HEK293 (cell line): Measurements from ENCODE around the gene PAM.

Experiments used
- CTCF ChIA-PET: fragments of 350-600 bp; formaldehyde crosslinking; extraction: SDS; loops from one replicate; lab custom pipeline; 2021; ENCODE audit warnings: antibody characterized with exemption; lab: Yijun Ruan, JAX
- POLR2A ChIA-PET: fragments of 300-600 bp; formaldehyde crosslinking; extraction: SDS; loops from one replicate; lab custom pipeline; 2020; ENCODE audit warnings: antibody characterized with exemption, inconsistent platforms; lab: Yijun Ruan, JAX
- H3K27ac ChIP-seq: fragments of 200-500 bp; sonication (Bioruptor generic); 2 replicates; pipeline ENCODE4 v1.5.1; 2014; ENCODE audit warnings: low read depth, low read length, control low read depth, inconsistent platforms; ENCODE audit errors: extremely low read depth
- H3K36me3 ChIP-seq, 2 experiments: fragments of 200-500 bp in 1 of 2; sonication (Bioruptor generic) in 1 of 2; 1 replicate in 1 of 2; 2 replicates in 1 of 2; pipeline ENCODE4 v1.5.1; 2014 to 2017; ENCODE audit warnings: inconsistent platforms in 2 of 2, low read length in 2 of 2; ENCODE audit not compliant: control insufficient read depth in 2 of 2, insufficient read depth in 1 of 2
- H3K4me1 ChIP-seq: fragments of 200-500 bp; sonication (Bioruptor generic); 2 replicates; pipeline ENCODE4 v1.5.1; 2014; ENCODE audit warnings: mild to moderate bottlenecking, low read length, inconsistent platforms; ENCODE audit not compliant: control insufficient read depth, insufficient read depth
- H3K4me3 ChIP-seq: 2 replicates; pipeline ENCODE4 v1.5.1; 2011; ENCODE audit warnings: low read depth, mild to moderate bottlenecking, control low read depth, low read length, moderate library complexity
- H3K9me3 ChIP-seq: fragments of 200-500 bp; sonication (Bioruptor generic); 2 replicates; pipeline ENCODE4 v1.5.1; 2014; ENCODE audit warnings: low read depth, low read length, inconsistent platforms; ENCODE audit not compliant: control insufficient read depth, insufficient read depth
- PRDM4 ChIP-seq: fragments of 450-650 bp; formaldehyde crosslinking; IDR thresholded peaks from 2 replicates; pipeline ENCODE4 v1.5.1; 2017; ENCODE audit warnings: missing biosample characterization, missing genetic modification characterization
- RBAK ChIP-seq: fragments of 450-650 bp; formaldehyde crosslinking; IDR thresholded peaks from 2 replicates; pipeline ENCODE4 v1.5.1; 2016; ENCODE audit warnings: missing biosample characterization, missing genetic modification characterization
- SCRT1 ChIP-seq: fragments of 450-650 bp; formaldehyde crosslinking; IDR thresholded peaks from 2 replicates; pipeline ENCODE4 v1.5.1; 2016; ENCODE audit warnings: missing biosample characterization, missing genetic modification characterization, borderline replicate concordance
- SETDB1 ChIP-seq: IDR thresholded peaks from one replicate; pipeline ENCODE4 v1.6.1; 2017; ENCODE audit warnings: mild to moderate bottlenecking, low read length, moderate library complexity, mixed read lengths; ENCODE audit not compliant: insufficient read length
- TRIM28 ChIP-seq: IDR thresholded peaks from 2 replicates; pipeline ENCODE4 v1.6.1; 2011; ENCODE audit warnings: low read length, control low read depth, borderline replicate concordance
- ZBTB20 ChIP-seq: fragments of 450-650 bp; formaldehyde crosslinking; IDR thresholded peaks from 2 replicates; pipeline ENCODE4 v1.5.1; 2016; ENCODE audit warnings: missing biosample characterization, missing genetic modification characterization
- ZFP69B ChIP-seq: fragments of 450-650 bp; formaldehyde crosslinking; IDR thresholded peaks from 2 replicates; pipeline ENCODE4 v1.5.1; 2016; ENCODE audit warnings: missing biosample characterization, missing genetic modification characterization
- ZNF146 ChIP-seq: fragments of 450-650 bp; formaldehyde crosslinking; IDR thresholded peaks from 2 replicates; pipeline ENCODE4 v1.5.1; 2016; ENCODE audit warnings: missing biosample characterization, missing genetic modification characterization
- ZNF175 ChIP-seq: fragments of 450-650 bp; formaldehyde crosslinking; IDR thresholded peaks from 2 replicates; pipeline ENCODE4 v1.5.1; 2016; ENCODE audit warnings: missing biosample characterization, missing genetic modification characterization
- ZNF184 ChIP-seq: fragments of 450-650 bp; IDR thresholded peaks from 2 replicates; pipeline ENCODE4 v1.5.1; 2018; ENCODE audit warnings: missing biosample characterization, mild to moderate bottlenecking, missing genetic modification characterization
- ZNF2 ChIP-seq: fragments of 450-650 bp; formaldehyde crosslinking; IDR thresholded peaks from 2 replicates; pipeline ENCODE4 v1.5.1; 2016; ENCODE audit warnings: missing biosample characterization, missing genetic modification characterization
- ZNF221 ChIP-seq: fragments of 450-650 bp; formaldehyde crosslinking; IDR thresholded peaks from 2 replicates; pipeline ENCODE4 v1.5.1; 2017; ENCODE audit warnings: missing biosample characterization, missing genetic modification characterization, borderline replicate concordance
- ZNF530 ChIP-seq: fragments of 450-650 bp; formaldehyde crosslinking; IDR thresholded peaks from 2 replicates; pipeline ENCODE4 v1.5.1; 2016; ENCODE audit warnings: low read depth, missing biosample characterization, missing genetic modification characterization
- ZNF776 ChIP-seq: fragments of 450-650 bp; formaldehyde crosslinking; IDR thresholded peaks from 2 replicates; pipeline ENCODE4 v1.5.0; 2017; ENCODE audit warnings: missing biosample characterization, missing genetic modification characterization, borderline replicate concordance
- ZXDB ChIP-seq: fragments of 450-650 bp; formaldehyde crosslinking; IDR thresholded peaks from 2 replicates; pipeline ENCODE4 v1.5.1; 2016; ENCODE audit warnings: missing biosample characterization, missing genetic modification characterization
- TF ChIP-seq, protein P1 (sequence below): fragments of 450-650 bp; formaldehyde crosslinking; IDR thresholded peaks from 2 replicates; pipeline ENCODE4 v1.5.1; 2016; ENCODE audit warnings: missing biosample characterization, missing genetic modification characterization
- TF ChIP-seq, protein P2 (sequence below): fragments of 450-650 bp; formaldehyde crosslinking; IDR thresholded peaks from 2 replicates; pipeline ENCODE4 v1.5.1; 2016; ENCODE audit warnings: missing biosample characterization, missing genetic modification characterization
- TF ChIP-seq, protein P3 (sequence below): fragments of 450-650 bp; formaldehyde crosslinking; IDR thresholded peaks from 2 replicates; pipeline ENCODE4 v1.5.1; 2016; ENCODE audit warnings: missing biosample characterization, missing genetic modification characterization
- TF ChIP-seq, protein P4 (sequence below): fragments of 450-650 bp; formaldehyde crosslinking; IDR thresholded peaks from 2 replicates; pipeline ENCODE4 v1.5.1; 2016; ENCODE audit warnings: missing biosample characterization, missing genetic modification characterization

Gene PAM

DNA sequence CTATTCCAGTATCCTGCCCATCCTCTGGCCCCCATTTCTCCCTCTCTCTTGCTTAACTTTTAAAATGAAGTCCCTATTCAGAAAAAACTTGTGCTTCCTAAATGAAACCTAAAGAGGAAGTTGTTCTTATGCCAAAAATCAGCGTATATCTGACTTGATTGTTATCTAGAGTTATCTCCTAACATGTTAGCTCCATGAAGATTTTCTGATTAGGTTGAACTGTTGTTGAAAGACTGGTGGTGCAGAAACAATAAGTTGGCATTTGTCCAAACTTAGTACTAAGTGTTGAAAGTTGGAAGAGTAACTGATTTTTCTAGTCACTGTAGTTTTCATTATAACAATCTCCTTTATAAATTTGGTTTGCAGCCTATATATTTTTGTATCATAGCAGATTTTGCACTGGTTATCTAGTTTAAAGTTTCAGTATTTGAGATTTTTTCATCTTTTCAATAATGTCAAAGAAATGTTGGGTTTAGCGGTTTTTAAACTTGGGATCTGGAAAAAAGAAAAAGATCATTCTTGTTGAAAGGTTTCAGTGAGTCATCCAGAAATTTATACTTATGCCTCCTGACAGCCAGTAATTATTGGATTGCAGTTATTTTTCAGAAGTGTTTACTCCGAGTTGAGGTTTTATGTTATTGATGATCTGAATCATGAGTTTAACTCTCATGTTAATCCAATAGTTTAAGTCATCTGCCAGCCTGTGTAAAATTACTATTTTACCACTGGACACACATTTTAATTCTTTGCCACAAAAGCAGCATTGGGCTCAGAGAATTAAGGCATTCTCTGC is 60.6 kb downstream of the PAM start (continued):
- TF ChIP-seq, protein P1, sequence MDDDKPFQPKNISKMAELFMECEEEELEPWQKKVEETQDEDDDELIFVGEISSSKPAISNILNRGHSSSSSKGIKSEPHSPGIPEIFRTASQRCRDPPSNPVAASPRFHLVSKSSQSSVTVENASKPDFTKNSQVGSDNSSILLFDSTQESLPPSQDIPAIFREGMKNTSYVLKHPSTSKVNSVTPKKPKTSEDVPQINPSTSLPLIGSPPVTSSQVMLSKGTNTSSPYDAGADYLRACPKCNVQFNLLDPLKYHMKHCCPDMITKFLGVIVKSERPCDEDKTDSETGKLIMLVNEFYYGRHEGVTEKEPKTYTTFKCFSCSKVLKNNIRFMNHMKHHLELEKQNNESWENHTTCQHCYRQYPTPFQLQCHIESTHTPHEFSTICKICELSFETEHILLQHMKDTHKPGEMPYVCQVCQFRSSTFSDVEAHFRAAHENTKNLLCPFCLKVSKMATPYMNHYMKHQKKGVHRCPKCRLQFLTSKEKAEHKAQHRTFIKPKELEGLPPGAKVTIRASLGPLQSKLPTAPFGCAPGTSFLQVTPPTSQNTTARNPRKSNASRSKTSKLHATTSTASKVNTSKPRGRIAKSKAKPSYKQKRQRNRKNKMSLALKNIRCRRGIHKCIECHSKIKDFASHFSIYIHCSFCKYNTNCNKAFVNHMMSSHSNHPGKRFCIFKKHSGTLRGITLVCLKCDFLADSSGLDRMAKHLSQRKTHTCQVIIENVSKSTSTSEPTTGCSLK (tag by site-specific recombination): no peak
- TF ChIP-seq PRDM4 (no peak), ZBTB20 (tag by site-specific recombination) (no peak), ZFP69B (no peak), SETDB1 (no peak), ZNF221 (tag by site-specific recombination) (no peak), RBAK (no peak), ZNF530 (tag by site-specific recombination) (no peak)
- TF ChIP-seq, protein P2, sequence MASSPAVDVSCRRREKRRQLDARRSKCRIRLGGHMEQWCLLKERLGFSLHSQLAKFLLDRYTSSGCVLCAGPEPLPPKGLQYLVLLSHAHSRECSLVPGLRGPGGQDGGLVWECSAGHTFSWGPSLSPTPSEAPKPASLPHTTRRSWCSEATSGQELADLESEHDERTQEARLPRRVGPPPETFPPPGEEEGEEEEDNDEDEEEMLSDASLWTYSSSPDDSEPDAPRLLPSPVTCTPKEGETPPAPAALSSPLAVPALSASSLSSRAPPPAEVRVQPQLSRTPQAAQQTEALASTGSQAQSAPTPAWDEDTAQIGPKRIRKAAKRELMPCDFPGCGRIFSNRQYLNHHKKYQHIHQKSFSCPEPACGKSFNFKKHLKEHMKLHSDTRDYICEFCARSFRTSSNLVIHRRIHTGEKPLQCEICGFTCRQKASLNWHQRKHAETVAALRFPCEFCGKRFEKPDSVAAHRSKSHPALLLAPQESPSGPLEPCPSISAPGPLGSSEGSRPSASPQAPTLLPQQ (tag by site-specific recombination): no peak

- TF ChIP-seq, protein P3, sequence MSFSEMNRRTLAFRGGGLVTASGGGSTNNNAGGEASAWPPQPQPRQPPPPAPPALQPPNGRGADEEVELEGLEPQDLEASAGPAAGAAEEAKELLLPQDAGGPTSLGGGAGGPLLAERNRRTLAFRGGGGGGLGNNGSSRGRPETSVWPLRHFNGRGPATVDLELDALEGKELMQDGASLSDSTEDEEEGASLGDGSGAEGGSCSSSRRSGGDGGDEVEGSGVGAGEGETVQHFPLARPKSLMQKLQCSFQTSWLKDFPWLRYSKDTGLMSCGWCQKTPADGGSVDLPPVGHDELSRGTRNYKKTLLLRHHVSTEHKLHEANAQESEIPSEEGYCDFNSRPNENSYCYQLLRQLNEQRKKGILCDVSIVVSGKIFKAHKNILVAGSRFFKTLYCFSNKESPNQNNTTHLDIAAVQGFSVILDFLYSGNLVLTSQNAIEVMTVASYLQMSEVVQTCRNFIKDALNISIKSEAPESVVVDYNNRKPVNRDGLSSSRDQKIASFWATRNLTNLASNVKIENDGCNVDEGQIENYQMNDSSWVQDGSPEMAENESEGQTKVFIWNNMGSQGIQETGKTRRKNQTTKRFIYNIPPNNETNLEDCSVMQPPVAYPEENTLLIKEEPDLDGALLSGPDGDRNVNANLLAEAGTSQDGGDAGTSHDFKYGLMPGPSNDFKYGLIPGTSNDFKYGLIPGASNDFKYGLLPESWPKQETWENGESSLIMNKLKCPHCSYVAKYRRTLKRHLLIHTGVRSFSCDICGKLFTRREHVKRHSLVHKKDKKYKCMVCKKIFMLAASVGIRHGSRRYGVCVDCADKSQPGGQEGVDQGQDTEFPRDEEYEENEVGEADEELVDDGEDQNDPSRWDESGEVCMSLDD (tag by site-specific recombination): no peak
- TF ChIP-seq, protein P4, sequence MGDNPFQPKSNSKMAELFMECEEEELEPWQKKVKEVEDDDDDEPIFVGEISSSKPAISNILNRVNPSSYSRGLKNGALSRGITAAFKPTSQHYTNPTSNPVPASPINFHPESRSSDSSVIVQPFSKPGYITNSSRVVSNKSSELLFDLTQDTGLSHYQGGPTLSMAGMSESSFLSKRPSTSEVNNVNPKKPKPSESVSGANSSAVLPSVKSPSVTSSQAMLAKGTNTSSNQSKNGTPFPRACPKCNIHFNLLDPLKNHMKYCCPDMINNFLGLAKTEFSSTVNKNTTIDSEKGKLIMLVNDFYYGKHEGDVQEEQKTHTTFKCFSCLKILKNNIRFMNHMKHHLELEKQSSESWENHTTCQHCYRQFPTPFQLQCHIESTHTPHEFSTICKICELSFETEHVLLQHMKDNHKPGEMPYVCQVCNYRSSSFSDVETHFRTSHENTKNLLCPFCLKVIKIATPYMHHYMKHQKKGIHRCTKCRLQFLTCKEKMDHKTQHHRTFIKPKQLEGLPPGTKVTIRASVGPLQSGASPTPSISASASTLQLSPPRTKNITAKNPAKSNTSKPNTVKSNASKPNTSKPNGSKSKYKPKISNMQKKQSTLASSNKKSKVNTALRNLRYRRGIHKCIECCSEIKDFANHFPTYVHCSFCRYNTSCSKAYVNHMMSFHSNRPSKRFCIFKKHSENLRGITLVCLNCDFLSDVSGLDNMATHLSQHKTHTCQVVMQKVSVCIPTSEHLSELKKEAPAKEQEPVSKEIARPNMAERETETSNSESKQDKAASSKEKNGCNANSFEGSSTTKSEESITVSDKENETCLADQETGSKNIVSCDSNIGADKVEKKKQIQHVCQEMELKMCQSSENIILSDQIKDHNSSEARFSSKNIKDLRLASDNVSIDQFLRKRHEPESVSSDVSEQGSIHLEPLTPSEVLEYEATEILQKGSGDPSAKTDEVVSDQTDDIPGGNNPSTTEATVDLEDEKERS (tag by site-specific recombination): no peak
- TF ChIP-seq ZNF2 (no peak), ZNF146 (tag by site-specific recombination) (no peak), ZNF776 (tag by site-specific recombination) (no peak), PRDM4 (no peak), SCRT1 (tag by site-specific recombination) (no peak), ZNF184 (no peak), TRIM28 (no peak), ZNF175 (no peak), ZXDB (tag by site-specific recombination) (no peak)
- POLR2A ChIA-PET: no interaction called here
- CTCF ChIA-PET: no interaction called here
- Histone ChIP-seq H3K4me3 (no peak overlapping the region), H3K36me3 (no peaks in the 10 kb centered on the region), H3K4me1 (peaks cover 13% of the 10 kb centered on the region), H3K9me3 (no peaks in the 10 kb centered on the region), H3K27ac (no peak overlapping the region)
Observed at GRCh38 chr5:102818345-102818744, 63.2 kb downstream of the PAM start.
